ENCODE measurements around the gene HOXA7. TPM values are rescaled to one million over a fixed set of nuclear protein-coding genes. Genes with fewer than 3 reads are reported as not detected.

Gene HOXA7
- total and polyA plus RNA-seq, 12 donors, result 0.04 TPM; not detected in 11

DNA sequence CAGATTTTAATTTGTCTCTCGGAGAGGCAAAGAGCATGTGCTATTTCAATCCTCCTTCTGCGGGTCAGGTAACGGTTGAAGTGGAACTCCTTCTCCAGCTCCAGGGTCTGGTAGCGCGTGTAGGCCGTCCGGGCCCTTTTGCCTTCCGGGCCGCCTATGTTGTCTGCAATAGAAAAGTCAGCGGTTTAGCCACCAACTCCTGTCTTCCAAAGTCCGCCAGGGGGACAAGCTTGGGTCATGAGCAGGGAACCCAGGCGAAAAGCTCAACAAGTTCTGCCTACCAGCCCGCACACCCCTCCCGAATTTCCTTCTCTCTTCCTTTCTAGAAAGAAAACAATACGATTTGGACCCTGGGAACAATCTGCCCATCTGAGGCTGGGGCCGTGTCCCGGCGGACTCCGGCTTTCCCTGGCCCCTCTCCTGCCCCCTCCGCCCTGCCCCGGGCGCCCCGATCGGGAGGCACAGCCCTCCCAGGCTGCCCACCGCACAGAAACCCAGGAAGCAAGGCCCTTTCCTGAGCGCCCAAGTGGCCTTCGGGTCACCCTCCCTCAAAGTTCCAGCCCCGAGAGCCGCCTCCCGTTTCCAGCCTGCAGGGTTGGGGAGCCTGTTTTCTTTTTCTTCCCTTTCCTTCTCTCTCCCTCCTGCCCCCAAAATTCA is 14.4 kb downstream of the HOXA7 start:
- Histone ChIP-seq H3K4me1 (peaks cover 0 to 49% (median 21%) of the 10 kb centered on the region in 9 donors), H3K36me3 (no peaks in the 10 kb centered on the region), H3K9me3 (no peaks in the 10 kb centered on the region), H3K27me3 (peaks cover 56 to 100% (median 100%) of the 10 kb centered on the region in 7 donors), H3K27ac (no peak overlapping the region), H3K4me3 (peak overlapping the region in 9 of 10 donors; percentile 10 to 60 (median 33))
- intact Hi-C loops (cut with DNase I), result no loop called here
- no peak for DNase-seq
- TF ChIP-seq, protein P1, sequence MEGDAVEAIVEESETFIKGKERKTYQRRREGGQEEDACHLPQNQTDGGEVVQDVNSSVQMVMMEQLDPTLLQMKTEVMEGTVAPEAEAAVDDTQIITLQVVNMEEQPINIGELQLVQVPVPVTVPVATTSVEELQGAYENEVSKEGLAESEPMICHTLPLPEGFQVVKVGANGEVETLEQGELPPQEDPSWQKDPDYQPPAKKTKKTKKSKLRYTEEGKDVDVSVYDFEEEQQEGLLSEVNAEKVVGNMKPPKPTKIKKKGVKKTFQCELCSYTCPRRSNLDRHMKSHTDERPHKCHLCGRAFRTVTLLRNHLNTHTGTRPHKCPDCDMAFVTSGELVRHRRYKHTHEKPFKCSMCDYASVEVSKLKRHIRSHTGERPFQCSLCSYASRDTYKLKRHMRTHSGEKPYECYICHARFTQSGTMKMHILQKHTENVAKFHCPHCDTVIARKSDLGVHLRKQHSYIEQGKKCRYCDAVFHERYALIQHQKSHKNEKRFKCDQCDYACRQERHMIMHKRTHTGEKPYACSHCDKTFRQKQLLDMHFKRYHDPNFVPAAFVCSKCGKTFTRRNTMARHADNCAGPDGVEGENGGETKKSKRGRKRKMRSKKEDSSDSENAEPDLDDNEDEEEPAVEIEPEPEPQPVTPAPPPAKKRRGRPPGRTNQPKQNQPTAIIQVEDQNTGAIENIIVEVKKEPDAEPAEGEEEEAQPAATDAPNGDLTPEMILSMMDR (IDR thresholded peaks at IDR 0.05), result no peak
- 7 to 14% methylated on average over 30 of the region's 30 CpGs for WGBS, 2 donors
- ATAC-seq, result no peak

DNA sequence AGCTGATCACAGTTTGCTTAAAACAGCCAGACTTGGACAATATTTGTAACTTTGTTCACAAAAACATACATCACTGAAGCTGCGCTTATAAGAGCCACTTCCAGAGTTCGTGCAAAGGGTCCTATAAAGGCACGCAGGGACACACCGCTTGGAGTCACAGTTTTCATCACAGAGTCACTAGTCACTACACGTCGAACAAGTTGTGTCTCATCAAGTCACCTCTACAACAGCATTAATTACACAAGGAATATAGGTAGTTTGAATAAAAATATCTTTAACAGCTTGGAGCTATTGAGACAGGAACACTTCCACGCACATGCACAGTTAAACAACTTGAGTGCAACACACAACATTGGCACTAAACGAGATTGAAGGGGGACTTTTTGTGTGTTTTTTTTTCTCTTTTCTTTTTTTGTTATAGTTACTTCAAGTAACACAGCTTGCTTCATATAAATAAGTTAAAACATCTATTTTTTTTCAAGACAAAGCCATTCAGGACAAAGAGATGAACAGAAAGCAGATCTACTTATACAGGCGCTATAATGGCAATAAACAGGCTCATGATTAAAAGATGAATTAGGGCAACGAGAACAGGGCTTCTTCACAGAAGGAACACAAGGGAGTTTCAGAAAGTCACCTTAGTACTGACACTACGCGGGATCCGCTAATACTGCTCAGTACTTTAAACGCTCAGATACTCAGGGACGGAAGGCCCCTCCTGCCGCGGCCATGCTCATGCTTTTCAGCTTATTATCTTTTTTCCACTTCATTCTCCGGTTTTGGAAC is 15.1 kb downstream of the HOXA7 start:
- Histone ChIP-seq H3K27ac (no peak overlapping the region), H3K27me3 (peaks cover 56 to 100% (median 100%) of the 10 kb centered on the region in 7 donors), H3K9me3 (no peaks in the 10 kb centered on the region), H3K4me1 (peaks cover 0 to 48% (median 21%) of the 10 kb centered on the region in 9 donors), H3K36me3 (no peaks in the 10 kb centered on the region), H3K4me3 (peak overlapping the region in 2 of 10 donors; percentile 56 to 60)
- DNase-seq (no peak), ATAC-seq (no peak)
- TF ChIP-seq, protein P1 (IDR thresholded peaks at IDR 0.05), result no peak
- WGBS, 2 donors, result 29 to 36% methylated on average over 18 of the region's 18 CpGs
- intact Hi-C loops (cut with DNase I), result no loop called here

DNA sequence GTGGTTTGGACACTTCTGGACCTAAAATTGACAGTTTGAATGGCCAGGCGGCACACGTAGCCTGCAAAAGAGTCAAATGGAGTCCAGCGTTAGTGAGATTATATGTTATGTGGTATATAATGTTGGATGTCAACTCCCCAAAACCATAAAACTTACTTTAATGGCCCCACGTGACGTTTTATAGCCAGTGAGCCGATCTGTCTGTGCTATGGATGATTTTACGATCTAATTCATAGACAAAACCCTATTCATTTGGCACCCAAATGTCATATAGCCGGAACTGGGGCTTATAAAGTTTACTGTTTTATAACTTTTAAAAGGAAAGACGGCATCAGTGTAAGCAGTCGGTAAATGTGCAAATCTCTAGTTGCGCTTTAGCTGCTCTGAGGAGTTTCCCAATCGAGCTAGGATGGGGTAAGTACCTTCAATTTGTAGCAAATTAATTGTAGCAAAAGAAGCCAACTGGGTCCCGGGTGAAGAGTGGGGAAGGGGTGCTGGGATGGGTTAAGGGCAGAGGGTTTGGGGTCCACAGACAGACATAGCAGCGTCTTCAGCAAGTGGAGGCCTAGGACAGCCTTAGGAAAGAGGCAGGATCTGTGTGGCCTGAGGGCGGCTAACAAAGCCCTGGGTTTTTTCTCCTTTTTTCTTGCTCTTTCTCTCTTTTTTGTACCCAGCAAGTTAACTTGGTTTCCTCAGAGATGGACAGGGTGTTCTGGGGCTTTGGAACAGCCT is 16.2 kb downstream of the HOXA7 start:
- Histone ChIP-seq H3K9me3 (no peaks in the 10 kb centered on the region), H3K4me1 (peaks cover 0 to 43% (median 19%) of the 10 kb centered on the region in 9 donors), H3K27me3 (peaks cover 49 to 100% (median 100%) of the 10 kb centered on the region in 7 donors), H3K4me3 (no peak overlapping the region), H3K36me3 (no peaks in the 10 kb centered on the region), H3K27ac (no peak overlapping the region)
- ATAC-seq (no peak), DNase-seq (no peak)
- intact Hi-C loops (cut with DNase I), result no loop called here
- WGBS, 2 donors, result 33 to 42% methylated on average over 15 of the region's 15 CpGs
- TF ChIP-seq, protein P1 (IDR thresholded peaks at IDR 0.05), result no peak

Data from heart right ventricle (tissue), 16 donors.